Measurements from ENCODE around the gene SLC39A9. TPM values are rescaled to one million over a fixed set of nuclear protein-coding genes. Genes with fewer than 3 reads are reported as not detected.

Gene SLC39A9
- total and polyA plus RNA-seq, 2 of the 13 experiments (the other 11 are each of a cell fraction or from before 2014, with no cell fraction given): 46.6 to 69.5 TPM

DNA sequence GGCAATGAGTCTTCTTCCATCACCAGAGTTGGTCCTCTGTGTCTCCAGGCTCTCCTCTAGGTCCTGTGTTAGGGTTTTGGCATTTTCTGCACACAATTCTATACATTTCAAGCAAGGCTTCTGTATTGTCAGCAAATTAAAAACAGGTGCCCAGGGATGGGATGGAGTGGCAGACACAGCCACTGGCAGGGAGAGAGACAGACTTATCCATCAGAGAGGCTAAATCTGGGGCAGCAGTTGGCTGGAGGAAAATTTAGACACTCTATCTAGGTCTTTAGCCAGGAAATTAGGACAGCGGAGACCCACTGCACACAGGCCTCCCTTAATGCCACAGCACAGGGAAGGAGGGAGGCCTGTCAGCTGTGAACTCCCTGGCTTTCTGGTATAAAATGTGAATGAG, 106.3 kb downstream of the SLC39A9 start:
- Histone ChIP-seq H3K4me3 (replicated peaks in 1 of 3; ENCODE audit: insufficient read depth in 1 of 3, low read depth in 2 of 3, low read length in 3 of 3) (no peak overlapping the region), H3K27ac (ENCODE audit: extremely low read length, insufficient read depth, low read length) (no peak overlapping the region), H3K9ac (ENCODE audit: insufficient read depth, low read depth, low read length) (no peak overlapping the region), H3K4me1 (ENCODE audit: insufficient read depth, low read length) (peaks cover 15% of the 10 kb centered on the region), H2AFZ (ENCODE audit: low read length) (no peak overlapping the region), H3K9me3 (ENCODE audit: low read length) (no peaks in the 10 kb centered on the region), H4K20me1 (ENCODE audit: insufficient read depth, low read length) (no peaks in the 10 kb centered on the region), H3K79me2 (ENCODE audit: insufficient read depth, low read length) (no peaks in the 10 kb centered on the region), H3K36me3 (replicated peaks in 1 of 2; ENCODE audit: control insufficient read depth in 1 of 2, insufficient read depth in 2 of 2, low read length in 2 of 2) (no peaks in the 10 kb centered on the region), H3K4me2 (ENCODE audit: low read depth, low read length) (no peak overlapping the region), H3K27me3 (ENCODE audit: control insufficient read depth in 1 of 2, insufficient read depth in 2 of 2, low read length in 2 of 2) (peaks cover 0 to 2% of the 10 kb centered on the region in 2 experiments; a peak in 3 of 5 replicates)
- no peak for DNase-seq (ENCODE audit: low spot score)
- WGBS (ENCODE audit: low lambda C conversion rate): no CpG with 5 or more reads among the region's 1 CpG
- ChIA-PET CTCF (ENCODE audit: low intra/inter-chr PET ratio, low total read pairs) (no interaction called here), POLR2A (no interaction called here)
- no peak for ATAC-seq
- FAIRE-seq: no peak
- BruUV-seq (replicated peaks): no TSS peak
- intact Hi-C loops (cut with micrococcal nuclease; ENCODE audit: unreplicated experiment) (no loop called here), in situ Hi-C loops (cut with HindIII; ENCODE audit: extremely low pct_ligation_motif_present, low pct_unique_long_range_greater_than_20kb) (no loop called here)
- TF ChIP-seq SYNCRIP (IDR thresholded peaks at IDR 0.05; ENCODE audit: insufficient read depth, low read depth, low read length): no peak
- no peak for TF ChIP-seq ZNF431 (CRISPR knock-in tag; IDR thresholded peaks at IDR 0.05; ENCODE audit: borderline replicate concordance, low read depth)
- TF ChIP-seq ZNF121 (CRISPR knock-in tag; IDR thresholded peaks at IDR 0.05): no peak
- no peak for TF ChIP-seq NR1H2 (CRISPR knock-in tag; IDR thresholded peaks at IDR 0.05; ENCODE audit: borderline replicate concordance, low read depth)
- no peak for TF ChIP-seq MLLT10 (CRISPR knock-in tag; IDR thresholded peaks at IDR 0.05)
- no peak for TF ChIP-seq ZSCAN12 (CRISPR knock-in tag; IDR thresholded peaks at IDR 0.05)
- TF ChIP-seq SMYD3 (CRISPR knock-in tag; IDR thresholded peaks at IDR 0.05): no peak
- no peak for TF ChIP-seq ZNF777 (CRISPR knock-in tag; IDR thresholded peaks at IDR 0.05)
- no peak for TF ChIP-seq JARID2 (CRISPR knock-in tag; IDR thresholded peaks at IDR 0.05; ENCODE audit: insufficient replicate concordance)
- TF ChIP-seq, protein P1, sequence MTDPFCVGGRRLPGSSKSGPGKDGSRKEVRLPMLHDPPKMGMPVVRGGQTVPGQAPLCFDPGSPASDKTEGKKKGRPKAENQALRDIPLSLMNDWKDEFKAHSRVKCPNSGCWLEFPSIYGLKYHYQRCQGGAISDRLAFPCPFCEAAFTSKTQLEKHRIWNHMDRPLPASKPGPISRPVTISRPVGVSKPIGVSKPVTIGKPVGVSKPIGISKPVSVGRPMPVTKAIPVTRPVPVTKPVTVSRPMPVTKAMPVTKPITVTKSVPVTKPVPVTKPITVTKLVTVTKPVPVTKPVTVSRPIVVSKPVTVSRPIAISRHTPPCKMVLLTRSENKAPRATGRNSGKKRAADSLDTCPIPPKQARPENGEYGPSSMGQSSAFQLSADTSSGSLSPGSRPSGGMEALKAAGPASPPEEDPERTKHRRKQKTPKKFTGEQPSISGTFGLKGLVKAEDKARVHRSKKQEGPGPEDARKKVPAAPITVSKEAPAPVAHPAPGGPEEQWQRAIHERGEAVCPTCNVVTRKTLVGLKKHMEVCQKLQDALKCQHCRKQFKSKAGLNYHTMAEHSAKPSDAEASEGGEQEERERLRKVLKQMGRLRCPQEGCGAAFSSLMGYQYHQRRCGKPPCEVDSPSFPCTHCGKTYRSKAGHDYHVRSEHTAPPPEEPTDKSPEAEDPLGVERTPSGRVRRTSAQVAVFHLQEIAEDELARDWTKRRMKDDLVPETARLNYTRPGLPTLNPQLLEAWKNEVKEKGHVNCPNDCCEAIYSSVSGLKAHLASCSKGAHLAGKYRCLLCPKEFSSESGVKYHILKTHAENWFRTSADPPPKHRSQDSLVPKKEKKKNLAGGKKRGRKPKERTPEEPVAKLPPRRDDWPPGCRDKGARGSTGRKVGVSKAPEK (CRISPR knock-in tag; IDR thresholded peaks at IDR 0.05; ENCODE audit: borderline replicate concordance): no peak
- no peak for TF ChIP-seq ZNF776 (CRISPR knock-in tag; IDR thresholded peaks at IDR 0.05)
- no peak for TF ChIP-seq ZFAT (CRISPR knock-in tag; conservative IDR thresholded peaks at IDR 0.05)
- no peak for TF ChIP-seq CEBPB (IDR thresholded peaks at IDR 0.05; ENCODE audit: borderline replicate concordance, low read depth, low read length)
- TF ChIP-seq, protein P2, sequence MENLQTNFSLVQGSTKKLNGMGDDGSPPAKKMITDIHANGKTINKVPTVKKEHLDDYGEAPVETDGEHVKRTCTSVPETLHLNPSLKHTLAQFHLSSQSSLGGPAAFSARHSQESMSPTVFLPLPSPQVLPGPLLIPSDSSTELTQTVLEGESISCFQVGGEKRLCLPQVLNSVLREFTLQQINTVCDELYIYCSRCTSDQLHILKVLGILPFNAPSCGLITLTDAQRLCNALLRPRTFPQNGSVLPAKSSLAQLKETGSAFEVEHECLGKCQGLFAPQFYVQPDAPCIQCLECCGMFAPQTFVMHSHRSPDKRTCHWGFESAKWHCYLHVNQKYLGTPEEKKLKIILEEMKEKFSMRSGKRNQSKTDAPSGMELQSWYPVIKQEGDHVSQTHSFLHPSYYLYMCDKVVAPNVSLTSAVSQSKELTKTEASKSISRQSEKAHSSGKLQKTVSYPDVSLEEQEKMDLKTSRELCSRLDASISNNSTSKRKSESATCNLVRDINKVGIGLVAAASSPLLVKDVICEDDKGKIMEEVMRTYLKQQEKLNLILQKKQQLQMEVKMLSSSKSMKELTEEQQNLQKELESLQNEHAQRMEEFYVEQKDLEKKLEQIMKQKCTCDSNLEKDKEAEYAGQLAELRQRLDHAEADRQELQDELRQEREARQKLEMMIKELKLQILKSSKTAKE (CRISPR knock-in tag; IDR thresholded peaks at IDR 0.05; ENCODE audit: borderline replicate concordance): no peak

Measured in HepG2 (cell line).